NOMO-1 (cell line): ENCODE results near the gene HSPA13.
"Not testable (repeated sequence)": the region's sequence is repeated elsewhere in the genome, so short reads cannot be mapped to it uniquely, and the experiment has no call there.

Source experiments
- DNase-seq, 2 experiments: peaks; one replicate each; lab custom pipeline; 2025; ENCODE audit not compliant: unreplicated experiment in 2 of 2; lab: John Stamatoyannopoulos, UW

HSPA13 gene, protein sequence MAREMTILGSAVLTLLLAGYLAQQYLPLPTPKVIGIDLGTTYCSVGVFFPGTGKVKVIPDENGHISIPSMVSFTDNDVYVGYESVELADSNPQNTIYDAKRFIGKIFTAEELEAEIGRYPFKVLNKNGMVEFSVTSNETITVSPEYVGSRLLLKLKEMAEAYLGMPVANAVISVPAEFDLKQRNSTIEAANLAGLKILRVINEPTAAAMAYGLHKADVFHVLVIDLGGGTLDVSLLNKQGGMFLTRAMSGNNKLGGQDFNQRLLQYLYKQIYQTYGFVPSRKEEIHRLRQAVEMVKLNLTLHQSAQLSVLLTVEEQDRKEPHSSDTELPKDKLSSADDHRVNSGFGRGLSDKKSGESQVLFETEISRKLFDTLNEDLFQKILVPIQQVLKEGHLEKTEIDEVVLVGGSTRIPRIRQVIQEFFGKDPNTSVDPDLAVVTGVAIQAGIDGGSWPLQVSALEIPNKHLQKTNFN

DNA sequence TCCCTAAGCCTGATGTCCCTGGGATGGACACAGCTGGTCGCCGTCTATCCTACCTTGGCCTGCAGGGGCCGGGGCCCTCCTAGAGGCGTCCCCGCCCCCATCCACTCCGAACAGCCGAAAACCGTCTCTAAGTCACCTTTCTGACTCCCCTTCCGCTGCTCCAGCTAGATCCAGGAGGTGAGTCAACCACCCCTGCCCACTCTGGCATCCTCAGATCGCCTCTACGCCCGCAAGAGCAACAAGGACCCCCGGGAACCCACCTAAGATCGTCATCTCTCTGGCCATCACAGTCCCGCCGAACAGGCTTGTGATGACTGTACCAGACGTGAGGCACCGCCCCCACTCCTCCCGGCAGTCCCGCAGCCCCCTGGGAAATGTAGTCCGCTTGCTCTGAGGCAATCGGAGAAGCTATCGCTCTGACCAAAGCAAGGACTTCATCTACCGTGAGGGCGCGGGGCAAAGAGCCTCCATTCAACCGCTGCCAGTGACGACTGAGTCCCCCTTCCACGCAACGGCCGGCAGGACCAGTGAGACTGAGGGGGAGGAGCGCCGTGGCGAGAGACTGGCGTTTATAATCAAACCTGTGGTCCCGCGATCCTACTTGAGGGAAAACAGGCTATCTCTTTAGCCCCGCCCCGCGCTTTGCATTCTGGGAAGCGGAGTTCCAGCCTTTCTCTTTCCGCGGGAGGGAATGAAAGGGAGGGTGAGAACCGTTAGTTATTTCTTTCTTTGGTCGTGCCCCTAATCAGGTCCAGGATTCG lies at the start of gene HSPA13:
Gene HSPA13 (minus strand): TSS at position 312 of the 761 bp plus-strand sequence. CDS start 27 bp downstream, at position 285.
- peak; percentile 99 for DNase-seq

GRCh38 chr21:14418920-14419319 lies 36.0 kb upstream of the HSPA13 start:
- no peak for DNase-seq

GRCh38 chr21:14414932-14415508 lies 32.1 kb upstream of the HSPA13 start:
- peak; percentile 24 to 51 for DNase-seq

GRCh38 chr21:14405962-14406361 lies 23.0 kb upstream of the HSPA13 start:
- DNase-seq = no peak

DNA sequence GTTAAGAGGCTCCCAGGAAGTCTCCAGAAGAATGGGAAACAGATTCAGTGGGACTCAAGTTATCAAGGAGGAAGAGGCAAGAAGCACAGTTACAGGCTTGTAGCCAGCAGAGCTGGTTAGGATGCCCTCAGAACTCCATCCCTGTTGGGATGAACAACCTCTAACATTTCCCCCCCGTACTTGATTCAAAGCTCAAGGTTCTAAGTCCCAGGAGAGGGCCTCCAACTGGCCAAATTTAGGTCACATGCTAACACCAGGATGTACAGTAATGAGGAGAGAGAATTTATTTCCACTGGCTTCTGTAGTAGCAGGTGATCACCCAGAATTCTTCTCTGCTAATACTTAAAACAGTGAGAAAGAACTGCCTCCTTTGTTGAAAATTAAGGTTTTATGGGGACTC lies 22.3 kb upstream of the HSPA13 start:
- DNase-seq = no peak

GRCh38 chr21:14403681-14404318 lies 20.9 kb upstream of the HSPA13 start:
- peak in 1 of 2 experiments; percentile 32 for DNase-seq

- DNase-seq = no peak
These were observed 18.3 kb upstream of the HSPA13 start for GRCh38 chr21:14401217-14401616.

DNA sequence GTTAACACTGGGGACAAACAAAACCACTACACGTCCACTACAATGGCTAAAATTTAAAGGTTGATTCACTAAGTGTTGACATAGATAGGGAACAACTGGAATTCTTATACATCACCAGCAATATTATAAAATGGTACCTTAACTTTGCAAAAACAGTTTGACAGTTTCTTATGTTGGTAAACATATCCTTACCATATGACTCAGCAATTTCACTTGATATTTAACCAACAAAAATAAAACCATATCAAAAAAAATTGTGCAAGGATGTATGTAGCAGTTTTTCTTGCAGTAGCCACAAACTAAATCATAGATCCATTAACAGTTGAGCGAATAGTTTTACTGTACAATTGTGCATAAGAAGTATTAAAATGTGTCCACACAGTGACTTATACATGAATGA lies 5.3 kb upstream of the HSPA13 start:
- no peak for DNase-seq

GRCh38 chr21:14384453-14384852 lies 1.5 kb upstream of the HSPA13 start:
- DNase-seq = no peak

DNA sequence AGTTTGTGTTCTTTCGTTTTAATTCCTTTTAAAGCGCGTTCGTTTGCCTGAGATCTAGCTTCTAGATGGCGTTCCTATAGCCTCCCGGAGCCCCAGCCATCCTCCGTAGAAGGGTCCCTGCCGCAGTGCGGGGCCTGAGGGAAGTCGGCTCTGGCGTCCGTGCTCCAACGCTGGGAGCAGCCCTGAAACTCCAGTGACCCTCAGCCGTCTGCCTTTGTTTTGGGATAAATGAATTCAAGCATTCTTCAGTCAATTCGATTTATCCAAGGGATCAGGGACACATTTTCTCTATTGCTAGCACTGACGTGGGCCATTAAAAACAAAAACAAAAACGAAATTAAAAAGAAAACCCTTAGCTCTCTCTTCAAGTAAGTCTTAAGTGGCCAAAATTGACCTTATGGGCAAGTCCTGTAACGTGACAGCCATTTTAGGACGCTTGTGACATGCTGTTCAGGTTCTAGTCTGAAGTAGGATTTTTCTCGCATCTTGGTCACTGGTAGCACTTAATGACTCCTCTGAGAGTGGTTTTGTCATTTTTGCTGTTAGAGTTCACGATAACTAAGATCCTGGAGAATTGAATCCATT lies 742 bp upstream of the HSPA13 start:
- peak in 1 of 2 experiments; percentile 11 for DNase-seq

GRCh38 chr21:14382486-14382834 lies 486 bp downstream of the HSPA13 start:
- DNase-seq = no peak

GRCh38 chr21:14376854-14377253 lies 6.1 kb downstream of the HSPA13 start:
- no peak for DNase-seq

DNA sequence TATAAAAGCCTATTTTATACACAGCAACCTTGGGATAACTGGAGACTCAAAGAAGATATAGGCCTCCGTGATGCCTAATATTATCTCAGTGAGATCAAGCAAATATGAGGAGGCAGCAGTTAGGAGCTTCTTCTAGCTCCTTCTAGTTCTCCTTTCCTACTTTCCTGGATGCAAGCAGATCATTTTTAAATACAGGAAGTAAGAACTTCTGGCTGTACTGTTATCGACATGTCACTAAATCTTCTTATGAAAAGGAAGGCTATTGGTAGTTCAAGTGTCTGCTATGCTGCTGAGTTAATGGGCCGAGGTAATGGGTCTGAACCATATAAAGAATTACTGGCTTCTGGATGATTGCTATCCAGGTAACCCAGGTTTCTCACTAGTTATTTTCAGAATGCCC lies 15.9 kb downstream of the HSPA13 start:
- DNase-seq = peak; percentile 50 to 76

GRCh38 chr21:14361958-14362357 lies 21.0 kb downstream of the HSPA13 start:
- DNase-seq = peak; percentile 64 to 89

- DNase-seq = no peak
These were observed 24.2 kb downstream of the HSPA13 start for GRCh38 chr21:14358775-14359174.

- no peak for DNase-seq
These were observed 26.2 kb downstream of the HSPA13 start for GRCh38 chr21:14356746-14357145.

- DNase-seq = no peak
These were observed 28.4 kb downstream of the HSPA13 start for GRCh38 chr21:14354515-14354914.

DNA sequence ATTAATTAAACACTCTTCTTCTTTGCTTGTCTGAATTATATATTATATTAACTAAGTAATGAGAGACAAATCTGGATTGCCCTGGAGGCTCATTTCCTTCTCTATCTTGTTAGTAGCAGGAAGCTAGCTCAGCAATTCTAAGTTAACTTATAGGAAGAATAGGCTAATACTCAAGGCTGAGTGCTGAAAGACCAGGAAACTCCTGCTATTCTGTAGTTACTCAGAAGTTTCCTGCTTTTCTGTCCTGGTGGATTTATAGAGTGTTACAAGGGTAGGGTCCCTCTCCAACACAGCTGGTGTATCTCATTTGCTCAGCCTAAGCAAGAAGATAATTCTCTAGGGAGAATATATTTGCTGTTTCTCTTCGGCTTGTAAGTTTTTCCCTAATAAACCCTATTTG lies 29.2 kb downstream of the HSPA13 start:
- DNase-seq = no peak

DNA sequence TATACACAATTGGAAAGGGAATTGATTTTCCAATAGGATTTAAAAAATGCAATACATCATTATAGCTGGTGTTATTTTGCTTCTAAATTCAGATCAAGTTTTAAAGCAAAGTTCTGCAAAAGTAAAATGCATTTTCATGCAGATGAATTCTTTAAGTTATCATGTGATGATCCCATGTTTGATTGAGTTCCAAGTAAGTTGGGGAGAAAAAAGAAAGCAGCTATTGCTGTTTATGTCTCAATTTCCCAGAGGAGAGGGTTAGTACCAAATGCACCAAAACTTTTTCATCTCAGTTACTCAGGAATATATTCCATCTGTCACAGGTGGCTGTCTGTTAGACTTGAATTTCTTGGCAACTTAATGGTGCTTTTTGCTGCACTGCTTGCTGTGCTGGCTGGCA lies 29.7 kb downstream of the HSPA13 start:
- no peak for DNase-seq

DNA sequence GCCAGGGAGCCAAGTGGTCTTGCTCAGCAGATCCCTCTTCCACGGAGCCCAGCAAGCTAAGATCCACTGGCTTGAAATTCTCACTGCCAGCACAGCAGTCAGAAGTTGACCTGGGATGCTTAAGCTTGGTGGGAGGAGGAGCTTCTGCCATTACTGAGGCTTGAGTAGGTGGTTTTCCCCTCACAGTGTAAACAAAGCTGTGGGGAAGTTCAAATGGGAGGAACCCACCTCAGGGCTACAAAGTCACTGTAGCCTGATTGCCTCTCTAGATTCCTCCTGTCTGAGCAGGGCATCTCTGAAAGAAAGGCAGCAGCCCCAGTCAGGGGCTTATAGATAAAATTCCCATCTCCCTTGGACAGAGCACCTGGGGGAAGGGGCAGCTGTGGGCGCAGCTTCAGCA lies 55.6 kb downstream of the HSPA13 start:
- not testable (repeated sequence) for DNase-seq

- no peak for DNase-seq
These were observed 57.4 kb downstream of the HSPA13 start for GRCh38 chr21:14325595-14325994.
